GM18517 (cell line): Measurements from ENCODE around the gene TFAP2D.

ENCODE experiments used
- ATAC-seq: cut with Tn5 transposase; IDR thresholded peaks from one replicate; pipeline ENCODE4 v1.9.1; 2021; ENCODE audit warnings: mild to moderate bottlenecking, moderate library complexity; ENCODE audit not compliant: unreplicated experiment

TFAP2D gene

GRCh38 chr6:50713226-50713625 lies at the start of gene TFAP2D:
Gene TFAP2D (plus strand): TSS chr6:50713526. CDS start chr6:50714056, 530 bp downstream.
- ATAC-seq, result no peak

DNA sequence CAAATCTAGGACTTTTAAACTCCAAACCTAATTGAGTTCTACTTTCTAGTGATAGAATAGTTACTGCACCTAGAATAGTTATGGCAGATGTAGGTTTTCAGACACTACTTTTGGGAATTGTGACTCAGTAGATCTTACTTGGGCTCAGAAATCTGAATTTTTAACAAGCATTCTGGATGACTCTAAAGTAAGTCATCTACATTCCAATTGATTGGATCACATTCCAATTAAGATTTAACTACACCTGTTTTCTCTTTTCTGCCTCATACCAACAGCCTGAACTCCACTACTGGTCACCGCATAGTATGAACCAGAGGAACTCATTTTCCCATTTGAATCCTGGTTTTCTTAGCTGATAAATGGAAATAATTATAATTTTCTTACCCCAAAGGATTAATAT lies 49.5 kb upstream of the TFAP2D start:
- no peak for ATAC-seq

DNA sequence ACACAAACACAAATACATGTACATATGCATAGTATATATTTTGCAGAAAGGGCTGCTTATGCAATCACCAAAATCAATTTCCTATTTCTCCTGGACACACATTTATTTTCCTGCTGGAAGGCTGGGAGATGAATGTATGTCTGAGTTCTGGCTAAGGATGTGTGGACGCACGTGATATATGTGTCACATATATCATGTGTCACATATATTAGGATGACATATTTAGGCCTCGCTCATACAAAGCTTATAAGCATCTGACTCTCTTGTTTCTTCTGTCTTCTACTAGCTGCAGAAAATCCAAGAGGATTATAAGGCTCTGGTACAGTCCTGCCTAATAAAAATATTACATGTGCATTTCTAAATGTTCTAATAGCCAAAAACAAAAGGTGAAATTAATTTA lies 47.2 kb upstream of the TFAP2D start:
- no peak for ATAC-seq

DNA sequence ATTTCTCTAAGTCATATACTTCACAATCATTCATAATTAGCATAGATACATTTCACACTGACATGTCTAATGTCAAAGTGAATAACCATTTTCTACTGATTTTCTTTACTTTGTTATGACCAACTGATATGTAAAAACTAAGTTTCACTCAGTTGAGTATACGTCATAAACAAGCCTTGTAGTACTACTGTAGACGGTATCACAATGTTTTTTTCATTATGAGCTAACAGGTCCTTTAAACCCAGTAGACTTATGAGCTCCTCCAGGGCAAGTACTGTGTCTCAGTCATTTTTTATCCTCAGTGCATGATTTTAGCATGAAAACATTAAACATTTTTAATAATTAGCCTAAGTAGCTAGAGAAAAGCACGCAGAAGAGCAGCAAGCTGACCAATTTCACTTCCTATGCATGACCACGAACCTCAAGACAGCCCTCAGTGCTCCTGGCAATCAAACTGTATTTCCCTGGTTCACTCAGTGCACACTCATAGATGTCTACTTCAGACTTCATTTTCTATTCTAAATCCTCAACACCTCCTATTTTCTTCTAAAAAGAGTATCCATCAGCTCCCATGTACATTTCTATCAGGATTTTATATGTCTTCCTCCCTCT lies 32.0 kb upstream of the TFAP2D start:
- peak; percentile 52 for ATAC-seq

GRCh38 chr6:50689210-50689609 lies 24.1 kb upstream of the TFAP2D start:
- no peak for ATAC-seq

GRCh38 chr6:50691814-50692495 lies 21.4 kb upstream of the TFAP2D start:
- no peak for ATAC-seq

GRCh38 chr6:50698546-50698945 lies 14.8 kb upstream of the TFAP2D start:
- ATAC-seq, result no peak

DNA sequence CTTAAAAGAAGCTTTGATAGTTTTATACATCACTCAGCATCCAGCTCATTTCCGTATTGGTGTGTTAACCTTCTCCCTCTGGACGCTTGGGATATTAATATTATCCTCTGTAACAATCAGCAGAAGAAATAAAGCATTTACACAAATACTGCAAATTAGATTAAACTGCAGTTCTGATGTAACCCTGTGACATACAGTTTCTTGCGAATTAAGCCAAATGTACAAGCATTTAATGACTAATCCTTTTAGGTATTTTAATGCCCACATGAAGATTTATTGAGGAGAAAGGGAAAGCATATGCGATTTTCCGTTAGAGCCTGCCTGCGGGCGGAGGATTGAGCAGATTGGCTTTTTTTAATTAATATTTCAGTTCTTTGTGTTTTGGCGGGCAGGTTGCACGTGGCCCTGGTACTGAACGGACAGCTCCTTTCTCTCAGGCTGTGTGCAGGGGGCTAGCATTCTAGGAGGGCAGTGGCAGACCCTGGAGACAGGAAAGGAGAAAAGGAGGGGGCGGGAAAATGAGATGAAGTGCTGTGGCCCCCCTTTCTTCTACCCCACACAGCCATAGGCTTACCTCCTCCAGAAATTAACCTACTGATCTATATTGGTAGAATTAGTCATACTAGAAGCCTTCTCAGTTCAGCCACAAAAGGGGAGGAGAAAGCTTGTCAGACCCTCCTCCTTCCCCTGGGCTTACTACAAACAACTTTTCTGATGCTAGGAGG lies 14.1 kb upstream of the TFAP2D start:
- no peak for ATAC-seq

- no peak for ATAC-seq
Observed at GRCh38 chr6:50706575-50706974, 6.8 kb upstream of the TFAP2D start.

- ATAC-seq, result no peak
Observed at GRCh38 chr6:50707191-50707590, 6.1 kb upstream of the TFAP2D start.

DNA sequence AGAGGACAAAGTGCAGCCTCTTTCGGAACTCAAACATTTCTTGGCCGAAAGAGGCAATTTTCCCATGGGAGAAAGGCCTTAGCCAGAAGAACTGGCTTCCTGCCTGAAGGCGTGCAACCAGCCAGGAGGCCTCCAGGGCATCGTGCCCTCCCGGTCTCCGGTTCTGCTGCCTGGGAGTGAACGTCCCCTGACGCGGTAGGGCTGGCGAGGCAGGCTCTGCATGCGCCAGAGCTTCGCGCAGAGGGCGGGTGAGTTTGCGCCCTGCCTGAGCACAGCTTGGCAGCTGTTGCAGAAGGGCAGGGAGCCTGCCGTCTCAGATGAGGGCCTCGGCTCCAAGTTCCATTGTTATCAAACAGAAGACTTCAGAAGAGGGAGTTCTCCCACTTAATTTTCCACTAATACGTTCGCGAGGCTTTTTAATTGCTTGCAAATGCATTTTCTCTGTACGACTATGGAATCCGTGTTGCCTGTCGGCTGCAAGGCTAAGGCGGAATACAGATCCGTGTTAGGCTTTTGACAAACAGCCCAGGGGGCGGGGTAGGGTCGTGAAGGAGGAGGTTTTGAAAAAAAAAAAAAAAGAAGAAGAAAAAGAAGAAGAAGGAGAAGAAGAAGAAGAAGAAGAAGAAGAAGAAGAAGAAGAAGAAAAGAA lies 5.5 kb upstream of the TFAP2D start:
- ATAC-seq, result no peak

DNA sequence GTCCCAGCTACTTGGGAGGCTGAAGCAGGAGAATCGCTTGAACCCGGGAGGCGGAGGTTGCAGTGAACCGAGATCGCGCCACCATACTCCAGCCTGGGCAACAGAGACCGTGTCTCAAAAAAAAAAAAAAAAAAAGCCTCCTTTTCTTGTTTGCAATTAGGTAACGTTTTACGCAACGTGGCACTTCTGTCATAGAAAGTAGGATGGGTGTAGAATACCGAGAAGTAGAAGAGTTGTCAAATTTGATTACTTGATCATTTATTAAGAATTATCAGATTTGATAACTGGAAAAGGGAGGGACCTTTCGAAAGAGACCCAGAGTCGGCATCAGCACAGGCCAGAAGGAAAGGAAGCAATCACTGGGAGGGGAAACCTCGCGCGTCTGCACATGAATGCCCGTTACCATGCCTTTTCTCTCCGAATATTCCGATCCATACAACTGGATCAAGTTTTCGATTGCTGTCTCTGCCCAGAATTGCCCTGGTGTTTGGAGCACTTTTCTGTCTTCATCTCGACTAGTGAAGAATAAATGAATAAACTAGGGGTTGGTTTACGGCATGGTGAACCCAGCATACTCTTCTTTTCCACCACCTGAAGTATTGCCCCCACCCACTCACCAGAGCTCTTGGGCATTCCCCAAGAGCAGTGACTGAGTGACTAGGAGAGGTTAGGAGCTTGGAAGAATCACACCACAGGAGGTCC lies 4.5 kb upstream of the TFAP2D start:
- no peak for ATAC-seq

- no peak for ATAC-seq
Observed at GRCh38 chr6:50709366-50709734, 4.0 kb upstream of the TFAP2D start.

- ATAC-seq, result no peak
Observed at GRCh38 chr6:50711686-50712085, 1.6 kb upstream of the TFAP2D start.

GRCh38 chr6:50712291-50712690 lies 1.0 kb upstream of the TFAP2D start:
- no peak for ATAC-seq

GRCh38 chr6:50713977-50714486 lies 706 bp downstream of the TFAP2D start:
- no peak for ATAC-seq

- no peak for ATAC-seq
Observed at GRCh38 chr6:50714487-50715379, 1.4 kb downstream of the TFAP2D start.

DNA sequence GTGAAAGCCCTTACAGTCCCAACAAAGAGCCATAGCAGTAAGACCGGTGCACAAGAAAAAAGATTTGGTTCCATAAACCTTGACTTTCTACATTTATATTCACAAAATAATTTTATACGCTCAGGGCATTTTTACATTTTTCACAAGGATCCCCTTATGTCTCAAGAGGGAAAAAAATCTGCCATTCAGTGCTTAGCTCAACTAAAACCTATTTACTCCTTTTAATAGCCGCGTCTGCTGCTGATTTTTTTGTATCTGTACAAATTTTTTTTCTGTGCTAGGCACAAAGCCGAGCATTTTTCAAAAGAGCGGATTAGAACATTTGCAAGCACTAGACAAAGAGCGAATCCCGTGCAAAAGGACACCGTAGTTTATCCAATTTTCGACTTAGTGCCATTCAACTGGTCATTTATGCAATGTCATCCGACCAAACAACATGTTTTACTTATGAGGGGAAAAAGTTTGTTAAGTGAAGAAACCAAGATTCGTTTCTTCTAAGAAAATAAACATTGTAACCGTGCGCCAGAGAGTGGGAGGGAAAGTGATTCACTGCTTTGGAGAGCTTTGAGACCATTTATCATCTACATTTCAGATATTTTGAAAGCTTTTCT lies 3.7 kb downstream of the TFAP2D start:
- ATAC-seq, result no peak

- no peak for ATAC-seq
Observed at GRCh38 chr6:50717734-50718457, 4.6 kb downstream of the TFAP2D start.
